Measurements from ENCODE around the gene GPR78. TPM values are rescaled to one million over a fixed set of nuclear protein-coding genes. Genes with fewer than 3 reads are reported as not detected.

The GPR78 gene
- total RNA-seq, 2 experiments from 2014 or later: not detected

GRCh38 chr4:8570201-8570600, 10.0 kb upstream of the GPR78 start:
- intact Hi-C loops (cut with DNase I, micrococcal nuclease): no loop called here
- Mint-ChIP-seq H3K4me3 (no peak overlapping the region), H3K27ac (no peak overlapping the region), H3K4me1 (ENCODE audit: low read depth) (no peaks in the 10 kb centered on the region), H3K36me3 (ENCODE audit: low read depth) (no peaks in the 10 kb centered on the region), H3K9me3 (no peaks in the 10 kb centered on the region), H3K27me3 (no peaks in the 10 kb centered on the region)
- Histone ChIP-seq H3K36me3 (ENCODE audit: insufficient read depth, low read length) (no peaks in the 10 kb centered on the region), H3K4me1 (ENCODE audit: insufficient read depth, low read length) (no peaks in the 10 kb centered on the region), H3K27me3 (ENCODE audit: control insufficient read depth in 1 of 2, insufficient read depth in 2 of 2, low read length in 2 of 2) (no peaks in the 10 kb centered on the region), H3K27ac (ENCODE audit: low read depth in 1 of 2, low read length in 2 of 2) (no peak overlapping the region), H3K4me3 (ENCODE audit: low read length) (no peak overlapping the region), H3K9me3 (ENCODE audit: control insufficient read depth in 1 of 2, insufficient read depth in 1 of 2, low read length in 2 of 2) (no peaks in the 10 kb centered on the region)
- ATAC-seq (ENCODE audit: poor library complexity): no peak
- TF ChIP-seq CTCF (IDR thresholded peaks at IDR 0.05): no peak
- ChIA-PET CTCF (interaction anchor here (0.6 to 0.8 kb wide), 2 partner anchors 8 to 1444 kb away, joined by 3 to 4 read pairs; no protein-coding TSS in a partner anchor), POLR2A (no interaction called here)
- DNase-seq: no peak

GRCh38 chr4:8571702-8572685, 8.2 kb upstream of the GPR78 start:
- ChIA-PET POLR2A (no interaction called here), CTCF (no interaction called here)
- Histone ChIP-seq H3K4me3 (ENCODE audit: low read length) (no peak overlapping the region), H3K27ac (ENCODE audit: low read depth in 1 of 2, low read length in 2 of 2) (no peak overlapping the region), H3K9me3 (ENCODE audit: control insufficient read depth in 1 of 2, insufficient read depth in 1 of 2, low read length in 2 of 2) (no peaks in the 10 kb centered on the region), H3K36me3 (ENCODE audit: insufficient read depth, low read length) (no peaks in the 10 kb centered on the region), H3K4me1 (ENCODE audit: insufficient read depth, low read length) (no peaks in the 10 kb centered on the region), H3K27me3 (ENCODE audit: control insufficient read depth in 1 of 2, insufficient read depth in 2 of 2, low read length in 2 of 2) (no peaks in the 10 kb centered on the region)
- Mint-ChIP-seq H3K4me1 (ENCODE audit: low read depth) (no peaks in the 10 kb centered on the region), H3K9me3 (no peaks in the 10 kb centered on the region), H3K4me3 (no peak overlapping the region), H3K27me3 (peaks cover 3% of the 10 kb centered on the region), H3K27ac (no peak overlapping the region), H3K36me3 (ENCODE audit: low read depth) (no peaks in the 10 kb centered on the region)
- intact Hi-C loops (cut with DNase I, micrococcal nuclease): no loop called here
- DNase-seq (no peak), ATAC-seq (ENCODE audit: poor library complexity) (no peak)
- no peak for TF ChIP-seq CTCF (IDR thresholded peaks at IDR 0.05)

GRCh38 chr4:8573266-8573665, 6.9 kb upstream of the GPR78 start:
- H3K4me1 Mint-ChIP-seq (ENCODE audit: low read depth): no peaks in the 10 kb centered on the region
- H3K27ac Mint-ChIP-seq: no peak overlapping the region
- intact Hi-C loops (cut with DNase I, micrococcal nuclease): no loop called here
- H3K36me3 Mint-ChIP-seq (ENCODE audit: low read depth): no peaks in the 10 kb centered on the region
- ChIA-PET POLR2A (no interaction called here), CTCF (no interaction called here)
- no peak overlapping the region for H3K4me3 Mint-ChIP-seq
- peaks cover 13% of the 10 kb centered on the region for H3K27me3 Mint-ChIP-seq
- Histone ChIP-seq H3K4me3 (ENCODE audit: low read length) (no peak overlapping the region), H3K9me3 (ENCODE audit: control insufficient read depth in 1 of 2, insufficient read depth in 1 of 2, low read length in 2 of 2) (no peaks in the 10 kb centered on the region), H3K27ac (ENCODE audit: low read depth in 1 of 2, low read length in 2 of 2) (no peak overlapping the region), H3K27me3 (ENCODE audit: control insufficient read depth in 1 of 2, insufficient read depth in 2 of 2, low read length in 2 of 2) (peaks cover 0 to 8% of the 10 kb centered on the region in 2 experiments), H3K36me3 (ENCODE audit: insufficient read depth, low read length) (no peaks in the 10 kb centered on the region), H3K4me1 (ENCODE audit: insufficient read depth, low read length) (no peaks in the 10 kb centered on the region)
- no peak for ATAC-seq (ENCODE audit: poor library complexity)
- no peak for TF ChIP-seq CTCF (IDR thresholded peaks at IDR 0.05)
- H3K9me3 Mint-ChIP-seq: no peaks in the 10 kb centered on the region
- no peak for DNase-seq

All from CD4-positive, alpha-beta T cell (primary cell).